HL-60 (cell line): ENCODE measurements around the gene MOXD1.

ENCODE experiments used
- GABPA ChIP-seq: IDR thresholded peaks from 2 replicates; pipeline ENCODE4 v1.6.1; 2012; ENCODE audit warnings: low read depth
- POLR2AphosphoS5 ChIP-seq: IDR thresholded peaks from 2 replicates; pipeline ENCODE4 v1.6.1; 2012; ENCODE audit warnings: low read depth
- SPI1 ChIP-seq: IDR thresholded peaks from 2 replicates; pipeline ENCODE4 v1.6.1; 2012; ENCODE audit warnings: low read depth, mild to moderate bottlenecking, borderline replicate concordance
- TF ChIP-seq, protein P1 (sequence below): IDR thresholded peaks from one replicate; pipeline ENCODE4 v1.5.1; 2011; ENCODE audit warnings: low read length, control low read depth, inconsistent platforms; ENCODE audit not compliant: insufficient read depth
- TF ChIP-seq, protein P2 (sequence below): IDR thresholded peaks from 2 replicates; pipeline ENCODE4 v1.6.1; 2012; ENCODE audit warnings: low read depth; ENCODE audit not compliant: insufficient replicate concordance

DNA sequence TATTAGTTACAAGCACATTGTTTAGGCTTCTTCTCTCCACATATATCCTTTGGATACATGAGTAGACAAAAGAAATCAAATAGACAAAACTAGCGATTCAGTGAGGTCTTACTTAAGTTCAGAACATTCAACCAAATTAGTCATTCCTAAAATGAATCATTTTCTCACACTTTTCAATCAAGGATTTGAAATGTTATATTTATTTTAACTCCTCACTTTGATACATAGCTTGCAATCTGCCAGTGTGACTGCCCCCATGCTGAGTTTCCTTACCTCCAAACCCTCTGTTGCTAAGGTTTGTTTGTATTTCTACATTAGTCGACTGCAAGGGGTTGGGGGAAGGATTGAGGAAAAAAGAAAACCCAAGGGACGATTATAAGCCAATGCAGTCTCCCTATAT is 3.5 kb upstream of the MOXD1 start:
- no peak for TF ChIP-seq POLR2AphosphoS5
- TF ChIP-seq, protein P1, sequence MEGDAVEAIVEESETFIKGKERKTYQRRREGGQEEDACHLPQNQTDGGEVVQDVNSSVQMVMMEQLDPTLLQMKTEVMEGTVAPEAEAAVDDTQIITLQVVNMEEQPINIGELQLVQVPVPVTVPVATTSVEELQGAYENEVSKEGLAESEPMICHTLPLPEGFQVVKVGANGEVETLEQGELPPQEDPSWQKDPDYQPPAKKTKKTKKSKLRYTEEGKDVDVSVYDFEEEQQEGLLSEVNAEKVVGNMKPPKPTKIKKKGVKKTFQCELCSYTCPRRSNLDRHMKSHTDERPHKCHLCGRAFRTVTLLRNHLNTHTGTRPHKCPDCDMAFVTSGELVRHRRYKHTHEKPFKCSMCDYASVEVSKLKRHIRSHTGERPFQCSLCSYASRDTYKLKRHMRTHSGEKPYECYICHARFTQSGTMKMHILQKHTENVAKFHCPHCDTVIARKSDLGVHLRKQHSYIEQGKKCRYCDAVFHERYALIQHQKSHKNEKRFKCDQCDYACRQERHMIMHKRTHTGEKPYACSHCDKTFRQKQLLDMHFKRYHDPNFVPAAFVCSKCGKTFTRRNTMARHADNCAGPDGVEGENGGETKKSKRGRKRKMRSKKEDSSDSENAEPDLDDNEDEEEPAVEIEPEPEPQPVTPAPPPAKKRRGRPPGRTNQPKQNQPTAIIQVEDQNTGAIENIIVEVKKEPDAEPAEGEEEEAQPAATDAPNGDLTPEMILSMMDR: no peak
- TF ChIP-seq GABPA: no peak
- TF ChIP-seq, protein P2, sequence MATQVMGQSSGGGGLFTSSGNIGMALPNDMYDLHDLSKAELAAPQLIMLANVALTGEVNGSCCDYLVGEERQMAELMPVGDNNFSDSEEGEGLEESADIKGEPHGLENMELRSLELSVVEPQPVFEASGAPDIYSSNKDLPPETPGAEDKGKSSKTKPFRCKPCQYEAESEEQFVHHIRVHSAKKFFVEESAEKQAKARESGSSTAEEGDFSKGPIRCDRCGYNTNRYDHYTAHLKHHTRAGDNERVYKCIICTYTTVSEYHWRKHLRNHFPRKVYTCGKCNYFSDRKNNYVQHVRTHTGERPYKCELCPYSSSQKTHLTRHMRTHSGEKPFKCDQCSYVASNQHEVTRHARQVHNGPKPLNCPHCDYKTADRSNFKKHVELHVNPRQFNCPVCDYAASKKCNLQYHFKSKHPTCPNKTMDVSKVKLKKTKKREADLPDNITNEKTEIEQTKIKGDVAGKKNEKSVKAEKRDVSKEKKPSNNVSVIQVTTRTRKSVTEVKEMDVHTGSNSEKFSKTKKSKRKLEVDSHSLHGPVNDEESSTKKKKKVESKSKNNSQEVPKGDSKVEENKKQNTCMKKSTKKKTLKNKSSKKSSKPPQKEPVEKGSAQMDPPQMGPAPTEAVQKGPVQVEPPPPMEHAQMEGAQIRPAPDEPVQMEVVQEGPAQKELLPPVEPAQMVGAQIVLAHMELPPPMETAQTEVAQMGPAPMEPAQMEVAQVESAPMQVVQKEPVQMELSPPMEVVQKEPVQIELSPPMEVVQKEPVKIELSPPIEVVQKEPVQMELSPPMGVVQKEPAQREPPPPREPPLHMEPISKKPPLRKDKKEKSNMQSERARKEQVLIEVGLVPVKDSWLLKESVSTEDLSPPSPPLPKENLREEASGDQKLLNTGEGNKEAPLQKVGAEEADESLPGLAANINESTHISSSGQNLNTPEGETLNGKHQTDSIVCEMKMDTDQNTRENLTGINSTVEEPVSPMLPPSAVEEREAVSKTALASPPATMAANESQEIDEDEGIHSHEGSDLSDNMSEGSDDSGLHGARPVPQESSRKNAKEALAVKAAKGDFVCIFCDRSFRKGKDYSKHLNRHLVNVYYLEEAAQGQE: no peak
- no peak for TF ChIP-seq SPI1
